CD14-positive monocyte (primary cell): ENCODE data around the gene LRRC18. TPM values are rescaled to one million over a fixed set of nuclear protein-coding genes. Genes with fewer than 3 reads are reported as not detected.

ENCODE experiments used
- DNase-seq, 3 donors: peaks; one replicate each; pipeline ENCODE4 v3.0.0-alpha.2; 2011 to 2022
- H2AFZ ChIP-seq: 2 replicates; pipeline ENCODE4 v1.6.0; 2012; ENCODE audit warnings: mild to moderate bottlenecking, low read depth, low read length, inconsistent platforms; ENCODE audit not compliant: insufficient read depth, poor library complexity, severe bottlenecking
- H3K27ac ChIP-seq, 2 donors: 1 replicate in 1 of 2; 2 replicates in 1 of 2; pipeline ENCODE4 v1.5.1; 2012 to 2013; ENCODE audit warnings: low read length in 2 of 2, control low read depth in 1 of 2, inconsistent platforms in 1 of 2, low read depth in 1 of 2, mild to moderate bottlenecking in 1 of 2
- H3K27me3 ChIP-seq, 2 donors: one replicate each; pipeline versions ENCODE4 v1.6.0 to v1.6.1; 2011 to 2013; ENCODE audit warnings: low read length in 2 of 2; ENCODE audit not compliant: control insufficient read depth in 2 of 2, insufficient read depth in 2 of 2
- H3K36me3 ChIP-seq, 2 donors: replicated peaks in 1 of 2; 1 replicate in 1 of 2; 2 replicates in 1 of 2; pipeline versions ENCODE4 v1.5.1 to v1.6.1; 2012 to 2013; ENCODE audit warnings: low read length in 2 of 2, control low read depth in 1 of 2, inconsistent platforms in 1 of 2, mild to moderate bottlenecking in 1 of 2; ENCODE audit not compliant: insufficient read depth in 2 of 2, control insufficient read depth in 1 of 2
- H3K4me1 ChIP-seq, 2 donors: 1 replicate in 1 of 2; 2 replicates in 1 of 2; pipeline versions ENCODE4 v1.5.1 to v1.6.1; 2012 to 2013; ENCODE audit warnings: low read length in 2 of 2, control low read depth in 1 of 2, inconsistent platforms in 1 of 2, mild to moderate bottlenecking in 1 of 2, moderate library complexity in 1 of 2; ENCODE audit not compliant: insufficient read depth in 2 of 2, control insufficient read depth in 1 of 2
- H3K4me2 ChIP-seq: replicated peaks from 2 replicates; pipeline ENCODE3; 2012; ENCODE audit warnings: low read length, moderate library complexity, mild to moderate bottlenecking; ENCODE audit not compliant: poor library complexity, severe bottlenecking; ENCODE audit errors: extremely low read depth
- H3K4me3 ChIP-seq, 3 experiments: fragments of 200-600 bp in 1 of 3; sonication (generic) in 1 of 3; replicated peaks in 1 of 3; 1 replicate in 2 of 3; 2 replicates in 1 of 3; pipeline ENCODE4 v1.5.1; 2011 to 2013; ENCODE audit warnings: low read length in 3 of 3, mild to moderate bottlenecking in 3 of 3, control low read depth in 2 of 3, low read depth in 2 of 3, inconsistent platforms in 1 of 3, moderate library complexity in 1 of 3
- H3K79me2 ChIP-seq: 2 replicates; pipeline ENCODE4 v1.6.0; 2012; ENCODE audit warnings: mild to moderate bottlenecking, control low read depth, inconsistent platforms, low read length, moderate library complexity; ENCODE audit not compliant: insufficient read depth
- H3K9ac ChIP-seq: 2 replicates; pipeline ENCODE4 v1.6.0; 2017; ENCODE audit warnings: low read length, mild to moderate bottlenecking; ENCODE audit not compliant: insufficient read depth, poor library complexity, severe bottlenecking
- H3K9me3 ChIP-seq, 2 donors: replicated peaks in 1 of 2; 1 replicate in 1 of 2; 2 replicates in 1 of 2; pipeline versions ENCODE4 v1.5.1 to v1.6.1; 2012 to 2013; ENCODE audit warnings: low read length in 2 of 2, control low read depth in 1 of 2; ENCODE audit not compliant: control insufficient read depth in 1 of 2, insufficient read depth in 1 of 2
- H4K20me1 ChIP-seq: 2 replicates; pipeline ENCODE4 v1.6.0; 2012; ENCODE audit warnings: mild to moderate bottlenecking, low read length, control low read depth, moderate library complexity; ENCODE audit not compliant: insufficient read depth
- H3K27ac Mint-ChIP-seq, 7 donors: one replicate each; pipeline ENCODE4 v1.8.0; 2020; ENCODE audit warnings: mild to moderate bottlenecking in 7 of 7, mixed read lengths in 7 of 7, moderate library complexity in 6 of 7, inconsistent platforms in 2 of 7
- H3K27me3 Mint-ChIP-seq, 3 donors: one replicate each; pipeline ENCODE4 v1.8.0; 2021 to 2022; ENCODE audit warnings: low read depth in 3 of 3, mild to moderate bottlenecking in 3 of 3, mixed read lengths in 3 of 3, moderate library complexity in 3 of 3, inconsistent platforms in 1 of 3
- H3K36me3 Mint-ChIP-seq, 2 donors: one replicate each; pipeline ENCODE4 v1.8.0; 2020; ENCODE audit warnings: mixed read lengths in 2 of 2, inconsistent platforms in 1 of 2, mild to moderate bottlenecking in 1 of 2
- H3K4me1 Mint-ChIP-seq: one replicate; pipeline ENCODE4 v1.8.0; 2020; ENCODE audit warnings: mild to moderate bottlenecking, mixed read lengths
- H3K4me3 Mint-ChIP-seq, 2 donors: one replicate each; pipeline ENCODE4 v1.8.0; 2020; ENCODE audit warnings: mild to moderate bottlenecking in 2 of 2, mixed read lengths in 2 of 2, moderate library complexity in 1 of 2
- H3K9me3 Mint-ChIP-seq, 7 donors: one replicate each; pipeline ENCODE4 v1.8.0; 2020 to 2022; ENCODE audit warnings: mixed read lengths in 7 of 7, mild to moderate bottlenecking in 6 of 7, moderate library complexity in 6 of 7, inconsistent platforms in 2 of 7
- WGBS: methylation state at CpG from one replicate; pipeline ENCODE4 v1.1.5; 2013; ENCODE audit warnings: missing lambda C conversion rate; ENCODE audit not compliant: insufficient coverage; 5-methylcytosine and 5-hydroxymethylcytosine counted together
- intact Hi-C, 2 donors: fragments of 100-400 bp; cut with micrococcal nuclease; formaldehyde crosslinking; loops; one replicate each; pipeline versions ENCODE4 v1.15.0 to v1.15.1; 2023
- polyA plus RNA-seq, 3 donors: library from polyadenylated mRNA; depleted of rRNA in 1 of 3; unstranded in 2 of 3; stranded (reverse) in 1 of 3; fragments of 300-500 nt in 2 of 3; fragments of >200 nt in 1 of 3; fragmentation: Illumina TruSeq in 2 of 3; gene quantifications; 1 replicate in 2 of 3; 2 replicates in 1 of 3; pipeline ENCODE4 v1.2.3, GENCODE V29; 2012 to 2021
- TF ChIP-seq, protein P1 (sequence below): fragments of 200-600 bp; IDR thresholded peaks from one replicate; pipeline ENCODE4 v1.8.0; 2022; ENCODE audit warnings: antibody characterized with exemption, mild to moderate bottlenecking

The LRRC18 gene
- polyA plus RNA-seq, 3 donors: not detected

DNA sequence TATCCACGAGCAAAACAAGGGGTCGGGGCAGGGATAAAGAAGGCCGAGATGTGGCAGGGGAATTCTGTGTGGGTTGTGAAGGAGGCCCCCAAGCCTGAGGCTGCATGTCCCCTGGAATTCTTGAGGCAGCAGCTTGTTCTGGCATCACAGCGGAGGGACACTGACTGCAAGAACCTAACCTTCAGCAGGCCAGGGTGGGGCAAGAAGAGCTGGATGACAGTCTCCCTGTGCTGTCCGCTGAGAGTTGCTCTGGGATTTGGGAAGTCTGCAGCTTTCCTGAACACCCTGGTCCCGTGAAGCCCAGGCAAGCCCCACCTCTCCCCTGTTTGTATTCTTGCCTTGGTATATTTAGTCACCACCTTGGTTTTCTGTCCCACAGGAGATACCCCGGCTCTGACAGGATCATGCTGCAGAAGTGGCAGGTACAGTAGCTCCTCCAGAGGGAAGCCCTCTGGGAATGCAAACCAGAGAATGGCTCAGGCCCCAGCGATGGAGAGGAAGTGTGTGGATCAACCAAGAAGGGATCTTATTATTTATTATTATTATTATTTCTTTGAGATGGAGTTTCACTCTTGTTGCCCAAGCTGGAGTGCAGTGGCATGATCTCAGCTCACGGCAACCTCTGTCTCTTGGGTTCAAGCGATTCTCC is 1.9 kb upstream of the LRRC18 start:
- Histone ChIP-seq H3K36me3 (peaks cover 34 to 78% of the 10 kb centered on the region in 2 donors), H3K27me3 (no peaks in the 10 kb centered on the region)
- peak overlapping the region in 1 of 7 donors; percentile 41 for H3K27ac Mint-ChIP-seq

DNA sequence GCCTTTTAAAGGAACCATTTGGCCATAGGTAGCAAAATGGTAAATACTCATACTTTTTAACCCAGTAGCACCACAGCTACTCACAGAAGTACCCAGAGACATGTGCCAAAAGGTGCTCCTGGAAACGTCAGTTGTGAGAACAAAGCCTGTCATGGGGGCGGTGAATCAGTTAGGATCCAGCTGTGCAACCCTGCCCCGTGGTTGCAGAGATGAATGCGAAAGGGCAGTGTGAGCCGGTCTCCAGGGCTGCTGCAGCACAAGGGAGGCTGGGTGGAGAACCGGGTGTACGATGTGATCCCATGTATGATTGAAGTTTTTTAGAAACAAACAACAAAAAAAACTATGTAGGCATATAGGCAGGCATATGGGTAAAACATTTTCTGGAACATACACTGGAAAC is 1.3 kb upstream of the LRRC18 start:
- H3K9me3 Mint-ChIP-seq: no peaks in the 10 kb centered on the region
- H3K27me3 ChIP-seq: no peaks in the 10 kb centered on the region
- TF ChIP-seq, protein P1, sequence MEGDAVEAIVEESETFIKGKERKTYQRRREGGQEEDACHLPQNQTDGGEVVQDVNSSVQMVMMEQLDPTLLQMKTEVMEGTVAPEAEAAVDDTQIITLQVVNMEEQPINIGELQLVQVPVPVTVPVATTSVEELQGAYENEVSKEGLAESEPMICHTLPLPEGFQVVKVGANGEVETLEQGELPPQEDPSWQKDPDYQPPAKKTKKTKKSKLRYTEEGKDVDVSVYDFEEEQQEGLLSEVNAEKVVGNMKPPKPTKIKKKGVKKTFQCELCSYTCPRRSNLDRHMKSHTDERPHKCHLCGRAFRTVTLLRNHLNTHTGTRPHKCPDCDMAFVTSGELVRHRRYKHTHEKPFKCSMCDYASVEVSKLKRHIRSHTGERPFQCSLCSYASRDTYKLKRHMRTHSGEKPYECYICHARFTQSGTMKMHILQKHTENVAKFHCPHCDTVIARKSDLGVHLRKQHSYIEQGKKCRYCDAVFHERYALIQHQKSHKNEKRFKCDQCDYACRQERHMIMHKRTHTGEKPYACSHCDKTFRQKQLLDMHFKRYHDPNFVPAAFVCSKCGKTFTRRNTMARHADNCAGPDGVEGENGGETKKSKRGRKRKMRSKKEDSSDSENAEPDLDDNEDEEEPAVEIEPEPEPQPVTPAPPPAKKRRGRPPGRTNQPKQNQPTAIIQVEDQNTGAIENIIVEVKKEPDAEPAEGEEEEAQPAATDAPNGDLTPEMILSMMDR: no peak
- H3K27ac ChIP-seq: no peak overlapping the region
- no peak overlapping the region for H3K9ac ChIP-seq
- no peaks in the 10 kb centered on the region for H3K27me3 Mint-ChIP-seq
- WGBS: 87% methylated on average over 5 of the region's 7 CpGs
- H2AFZ ChIP-seq: no peak overlapping the region
- H3K4me3 ChIP-seq: no peak overlapping the region
- no peaks in the 10 kb centered on the region for H3K4me1 Mint-ChIP-seq
- peak overlapping the region in 1 of 7 donors; percentile 9 for H3K27ac Mint-ChIP-seq
- H3K36me3 ChIP-seq: peaks cover 28 to 72% of the 10 kb centered on the region in 2 donors
- DNase-seq: no peak
- H3K4me2 ChIP-seq: no peak overlapping the region
- intact Hi-C loops: no loop called here
- H4K20me1 ChIP-seq: no peaks in the 10 kb centered on the region
- H3K4me1 ChIP-seq: no peaks in the 10 kb centered on the region
- no peak overlapping the region for H3K4me3 Mint-ChIP-seq
- H3K79me2 ChIP-seq: no peaks in the 10 kb centered on the region
- H3K36me3 Mint-ChIP-seq: peaks cover 55 to 63% of the 10 kb centered on the region in 2 donors
- H3K9me3 ChIP-seq: no peaks in the 10 kb centered on the region

More for the DNA sequence above, 1.9 kb upstream of the LRRC18 start:
- H3K27me3 Mint-ChIP-seq: no peaks in the 10 kb centered on the region
- no peaks in the 10 kb centered on the region for H3K79me2 ChIP-seq
- no peaks in the 10 kb centered on the region for H3K4me1 Mint-ChIP-seq
- H4K20me1 ChIP-seq: no peaks in the 10 kb centered on the region
- DNase-seq: no peak
- no peaks in the 10 kb centered on the region for H3K4me1 ChIP-seq
- H3K4me3 Mint-ChIP-seq: no peak overlapping the region
- TF ChIP-seq, protein P1: no peak
- H2AFZ ChIP-seq: no peak overlapping the region
- H3K4me2 ChIP-seq: no peak overlapping the region
- no peak overlapping the region for H3K4me3 ChIP-seq
- H3K36me3 Mint-ChIP-seq: peaks cover 61 to 69% of the 10 kb centered on the region in 2 donors
- H3K9me3 Mint-ChIP-seq: no peaks in the 10 kb centered on the region
- WGBS: 98% methylated on average over 8 of the region's 10 CpGs
- intact Hi-C loops: no loop called here
- H3K27ac ChIP-seq: no peak overlapping the region
- no peak overlapping the region for H3K9ac ChIP-seq
- H3K9me3 ChIP-seq: no peaks in the 10 kb centered on the region
